Neural cell (in vitro differentiated cells): ENCODE measurements around the gene DEFB116. TPM values are rescaled to one million over a fixed set of nuclear protein-coding genes. Genes with fewer than 3 reads are reported as not detected.

Experiments used
- H2AFZ ChIP-seq: fragments of 200-600, 300-800 bp; sonication (generic), shearing (Covaris generic); 2 replicates; pipeline ENCODE4 v1.6.0; 2014; ENCODE audit warnings: low read depth, mild to moderate bottlenecking, antibody characterized with exemption, low read length, moderate library complexity
- H3F3A ChIP-seq: fragments of 200-600 bp; shearing (Covaris generic); 2 replicates; pipeline ENCODE4 v1.6.1; 2016; ENCODE audit warnings: mild to moderate bottlenecking, moderate library complexity, mixed read lengths, antibody characterized with exemption, low read length; ENCODE audit not compliant: insufficient read depth, poor library complexity, severe bottlenecking
- H3K27ac ChIP-seq: fragments of 200-600, 300-800 bp; sonication (generic), shearing (Covaris generic); 2 replicates; pipeline ENCODE4 v1.5.1; 2014; ENCODE audit warnings: mild to moderate bottlenecking, low read length, moderate library complexity
- H3K27me3 ChIP-seq: fragments of 300-800, 200-600 bp; sonication (generic), shearing (Covaris generic); 2 replicates; pipeline ENCODE4 v1.6.0; 2014; ENCODE audit warnings: mild to moderate bottlenecking, low read depth, low read length, moderate library complexity; ENCODE audit not compliant: insufficient read depth
- H3K36me3 ChIP-seq: fragments of 300-800, 200-600 bp; sonication (generic), shearing (Covaris generic); 2 replicates; pipeline ENCODE4 v1.5.1; 2014; ENCODE audit warnings: mild to moderate bottlenecking, antibody characterized with exemption, low read length, moderate library complexity; ENCODE audit not compliant: insufficient read depth
- H3K4me2 ChIP-seq: fragments of 300-800, 200-600 bp; sonication (generic), shearing (Covaris generic); 2 replicates; pipeline ENCODE4 v1.6.0; 2014; ENCODE audit warnings: mild to moderate bottlenecking, low read length
- H3K4me3 ChIP-seq: fragments of 300-800, 200-600 bp; sonication (generic), shearing (Covaris generic); 2 replicates; pipeline ENCODE4 v1.5.1; 2014; ENCODE audit warnings: mild to moderate bottlenecking, low read length, moderate library complexity
- H3K79me2 ChIP-seq: fragments of 200-600 bp; shearing (Covaris generic); replicated peaks from 2 replicates; pipeline ENCODE4 v1.6.0; 2014; ENCODE audit warnings: mild to moderate bottlenecking, low read length, moderate library complexity; ENCODE audit not compliant: insufficient read depth
- H3K9ac ChIP-seq: fragments of 300-800, 200-600 bp; sonication (generic), shearing (Covaris generic); 2 replicates; pipeline ENCODE4 v1.6.1; 2016; ENCODE audit warnings: mild to moderate bottlenecking, low read length, mixed read lengths
- H3K9me2 ChIP-seq: fragments of 200-600 bp; shearing (Covaris generic); 2 replicates; pipeline ENCODE4 v1.6.1; 2016; ENCODE audit warnings: mild to moderate bottlenecking, low read length, mixed read lengths; ENCODE audit not compliant: insufficient read depth
- H3K9me3 ChIP-seq: fragments of 200-600, 300-800 bp; sonication (generic), shearing (Covaris generic); 2 replicates; pipeline ENCODE4 v1.6.1; 2016; ENCODE audit warnings: mild to moderate bottlenecking, mixed run types, low read length, moderate library complexity, mixed read lengths
- H4K20me1 ChIP-seq: fragments of 200-600 bp; shearing (Covaris generic); 2 replicates; pipeline ENCODE4 v1.6.1; 2016; ENCODE audit warnings: mild to moderate bottlenecking, mixed run types; ENCODE audit not compliant: insufficient read depth
- EP300 ChIP-seq: fragments of 450-650 bp; conservative IDR thresholded peaks from 2 replicates; pipeline ENCODE4 v1.6.1; 2014; ENCODE audit warnings: antibody characterized with exemption, mild to moderate bottlenecking, moderate library complexity; ENCODE audit not compliant: poor library complexity, severe bottlenecking
- EZH2 ChIP-seq: fragments of 200-600, 300-800 bp; shearing (Covaris generic), sonication (generic); IDR thresholded peaks from 2 replicates; pipeline ENCODE4 v1.6.1; 2014; ENCODE audit warnings: antibody characterized with exemption, low read length, borderline replicate concordance, mild to moderate bottlenecking; ENCODE audit not compliant: insufficient read depth, poor library complexity, severe bottlenecking
- MXI1 ChIP-seq: fragments of 450-650 bp; conservative IDR thresholded peaks from 2 replicates; pipeline ENCODE4 v1.6.1; 2014; ENCODE audit warnings: antibody characterized with exemption, mild to moderate bottlenecking; ENCODE audit not compliant: poor library complexity, severe bottlenecking
- POLR2AphosphoS5 ChIP-seq: IDR thresholded peaks from 2 replicates; pipeline ENCODE4 v1.6.1; 2012
- RAD21 ChIP-seq: fragments of 450-650 bp; conservative IDR thresholded peaks from 2 replicates; pipeline ENCODE4 v1.6.1; 2014; ENCODE audit warnings: antibody characterized with exemption, mild to moderate bottlenecking, moderate library complexity
- SMC3 ChIP-seq: fragments of 450-650 bp; conservative IDR thresholded peaks from 2 replicates; pipeline ENCODE4 v1.6.1; 2014; ENCODE audit warnings: antibody characterized with exemption, mild to moderate bottlenecking, moderate library complexity; ENCODE audit not compliant: poor library complexity
- TAF1 ChIP-seq: IDR thresholded peaks from 2 replicates; pipeline ENCODE4 v1.6.1; 2012; ENCODE audit warnings: low read depth
- polyA plus RNA-seq: library from polyadenylated mRNA; depleted of rRNA; stranded (reverse); fragments of >200 nt; gene quantifications from 2 replicates; pipeline ENCODE4 v1.2.3, GENCODE V29; 2014
- TF ChIP-seq, protein P1 (sequence below): fragments of 450-650 bp; IDR thresholded peaks from 2 replicates; pipeline ENCODE4 v1.5.1; 2014; ENCODE audit warnings: antibody characterized with exemption, mild to moderate bottlenecking, moderate library complexity; ENCODE audit not compliant: poor library complexity, severe bottlenecking
- TF ChIP-seq, protein P2 (sequence below): IDR thresholded peaks from 2 replicates; pipeline ENCODE4 v1.6.1; 2012; ENCODE audit warnings: borderline replicate concordance

The DEFB116 gene
- polyA plus RNA-seq, 1 donor from 2014 or later: not detected

DNA sequence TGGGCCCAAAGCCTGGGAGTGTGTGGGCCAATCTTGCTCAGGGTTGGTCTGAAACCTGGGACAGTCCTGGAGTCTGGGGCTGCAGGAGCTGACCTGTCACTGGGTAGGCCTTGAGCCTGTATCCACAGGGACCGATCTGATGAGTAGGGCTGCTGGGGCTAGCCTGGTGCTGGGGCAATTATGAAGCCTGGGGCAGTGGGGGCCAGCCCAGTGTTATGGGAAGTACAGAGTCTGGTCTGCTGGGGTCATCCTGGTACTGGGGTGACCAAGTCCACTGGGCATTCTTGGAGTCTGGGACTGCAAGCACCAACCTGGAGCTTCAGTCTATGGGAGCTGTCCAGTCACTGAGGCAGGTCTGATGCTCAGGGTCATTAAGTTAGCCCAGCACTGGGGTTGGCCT is 30.2 kb downstream of the DEFB116 start:
- H3K79me2 ChIP-seq: no peaks in the 10 kb centered on the region
- no peaks in the 10 kb centered on the region for H3F3A ChIP-seq
- H2AFZ ChIP-seq: no peak overlapping the region
- TF ChIP-seq MXI1 (no peak), EZH2 (no peak), POLR2AphosphoS5 (no peak), TAF1 (no peak), SMC3 (no peak), EP300 (no peak), RAD21 (no peak)
- TF ChIP-seq, protein P1, sequence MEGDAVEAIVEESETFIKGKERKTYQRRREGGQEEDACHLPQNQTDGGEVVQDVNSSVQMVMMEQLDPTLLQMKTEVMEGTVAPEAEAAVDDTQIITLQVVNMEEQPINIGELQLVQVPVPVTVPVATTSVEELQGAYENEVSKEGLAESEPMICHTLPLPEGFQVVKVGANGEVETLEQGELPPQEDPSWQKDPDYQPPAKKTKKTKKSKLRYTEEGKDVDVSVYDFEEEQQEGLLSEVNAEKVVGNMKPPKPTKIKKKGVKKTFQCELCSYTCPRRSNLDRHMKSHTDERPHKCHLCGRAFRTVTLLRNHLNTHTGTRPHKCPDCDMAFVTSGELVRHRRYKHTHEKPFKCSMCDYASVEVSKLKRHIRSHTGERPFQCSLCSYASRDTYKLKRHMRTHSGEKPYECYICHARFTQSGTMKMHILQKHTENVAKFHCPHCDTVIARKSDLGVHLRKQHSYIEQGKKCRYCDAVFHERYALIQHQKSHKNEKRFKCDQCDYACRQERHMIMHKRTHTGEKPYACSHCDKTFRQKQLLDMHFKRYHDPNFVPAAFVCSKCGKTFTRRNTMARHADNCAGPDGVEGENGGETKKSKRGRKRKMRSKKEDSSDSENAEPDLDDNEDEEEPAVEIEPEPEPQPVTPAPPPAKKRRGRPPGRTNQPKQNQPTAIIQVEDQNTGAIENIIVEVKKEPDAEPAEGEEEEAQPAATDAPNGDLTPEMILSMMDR: no peak
- TF ChIP-seq, protein P2, sequence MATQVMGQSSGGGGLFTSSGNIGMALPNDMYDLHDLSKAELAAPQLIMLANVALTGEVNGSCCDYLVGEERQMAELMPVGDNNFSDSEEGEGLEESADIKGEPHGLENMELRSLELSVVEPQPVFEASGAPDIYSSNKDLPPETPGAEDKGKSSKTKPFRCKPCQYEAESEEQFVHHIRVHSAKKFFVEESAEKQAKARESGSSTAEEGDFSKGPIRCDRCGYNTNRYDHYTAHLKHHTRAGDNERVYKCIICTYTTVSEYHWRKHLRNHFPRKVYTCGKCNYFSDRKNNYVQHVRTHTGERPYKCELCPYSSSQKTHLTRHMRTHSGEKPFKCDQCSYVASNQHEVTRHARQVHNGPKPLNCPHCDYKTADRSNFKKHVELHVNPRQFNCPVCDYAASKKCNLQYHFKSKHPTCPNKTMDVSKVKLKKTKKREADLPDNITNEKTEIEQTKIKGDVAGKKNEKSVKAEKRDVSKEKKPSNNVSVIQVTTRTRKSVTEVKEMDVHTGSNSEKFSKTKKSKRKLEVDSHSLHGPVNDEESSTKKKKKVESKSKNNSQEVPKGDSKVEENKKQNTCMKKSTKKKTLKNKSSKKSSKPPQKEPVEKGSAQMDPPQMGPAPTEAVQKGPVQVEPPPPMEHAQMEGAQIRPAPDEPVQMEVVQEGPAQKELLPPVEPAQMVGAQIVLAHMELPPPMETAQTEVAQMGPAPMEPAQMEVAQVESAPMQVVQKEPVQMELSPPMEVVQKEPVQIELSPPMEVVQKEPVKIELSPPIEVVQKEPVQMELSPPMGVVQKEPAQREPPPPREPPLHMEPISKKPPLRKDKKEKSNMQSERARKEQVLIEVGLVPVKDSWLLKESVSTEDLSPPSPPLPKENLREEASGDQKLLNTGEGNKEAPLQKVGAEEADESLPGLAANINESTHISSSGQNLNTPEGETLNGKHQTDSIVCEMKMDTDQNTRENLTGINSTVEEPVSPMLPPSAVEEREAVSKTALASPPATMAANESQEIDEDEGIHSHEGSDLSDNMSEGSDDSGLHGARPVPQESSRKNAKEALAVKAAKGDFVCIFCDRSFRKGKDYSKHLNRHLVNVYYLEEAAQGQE: no peak
- H4K20me1 ChIP-seq: no peaks in the 10 kb centered on the region
- H3K4me3 ChIP-seq: no peak overlapping the region
- H3K27ac ChIP-seq: no peak overlapping the region
- no peak overlapping the region for H3K4me2 ChIP-seq
- H3K27me3 ChIP-seq: no peaks in the 10 kb centered on the region
- no peaks in the 10 kb centered on the region for H3K36me3 ChIP-seq
- no peak overlapping the region for H3K9ac ChIP-seq
- peaks cover 19% of the 10 kb centered on the region for H3K9me3 ChIP-seq
- no peaks in the 10 kb centered on the region for H3K9me2 ChIP-seq

DNA sequence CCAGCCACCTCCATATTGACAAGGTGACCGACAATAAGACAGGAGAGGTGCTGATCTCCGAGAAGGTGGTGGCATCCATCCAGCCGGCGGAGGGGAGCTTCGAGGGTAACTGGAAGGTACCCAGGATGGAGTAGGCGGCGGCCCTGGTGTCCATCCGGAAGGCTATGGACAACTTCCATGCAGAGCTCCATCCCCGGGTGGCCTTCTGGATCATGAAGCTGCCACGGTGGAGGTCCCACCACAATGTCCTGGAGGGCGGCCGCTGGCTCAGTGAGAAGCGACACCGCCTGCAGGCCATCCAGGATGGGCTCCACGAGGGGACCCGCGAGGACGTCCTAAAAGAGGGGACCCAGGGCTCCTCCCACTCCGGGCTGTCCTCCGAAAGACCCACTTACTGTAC is 33.9 kb downstream of the DEFB116 start:
- no peak overlapping the region for H2AFZ ChIP-seq
- no peaks in the 10 kb centered on the region for H3K9me2 ChIP-seq
- no peaks in the 10 kb centered on the region for H3K36me3 ChIP-seq
- H3K4me3 ChIP-seq: no peak overlapping the region
- no peaks in the 10 kb centered on the region for H3F3A ChIP-seq
- no peak overlapping the region for H3K9ac ChIP-seq
- no peaks in the 10 kb centered on the region for H3K27me3 ChIP-seq
- TF ChIP-seq EP300 (no peak), RAD21 (no peak), MXI1 (no peak), SMC3 (no peak), TAF1 (no peak), POLR2AphosphoS5 (no peak), EZH2 (no peak)
- TF ChIP-seq, protein P2: no peak
- TF ChIP-seq, protein P1: no peak
- H3K79me2 ChIP-seq: no peaks in the 10 kb centered on the region
- H3K4me2 ChIP-seq: no peak overlapping the region
- no peak overlapping the region for H3K27ac ChIP-seq
- H4K20me1 ChIP-seq: no peaks in the 10 kb centered on the region
- H3K9me3 ChIP-seq: peaks cover 29% of the 10 kb centered on the region
